Measurements from ENCODE around the gene MTOR.

GRCh38 chr1:11256299-11256698 is 6.1 kb downstream of the MTOR start:
- no peak for TF ChIP-seq CTCF (IDR thresholded peaks at IDR 0.05)
- TF ChIP-seq POLR2A (IDR thresholded peaks at IDR 0.05), result no peak
